Progenitor cell of endocrine pancreas (in vitro differentiated cells): ENCODE measurements around the gene AGPAT4. TPM values are rescaled to one million over a fixed set of nuclear protein-coding genes. Genes with fewer than 3 reads are reported as not detected.

Experiments used
- DNase-seq: peaks from one replicate; pipeline ENCODE4 v3.0.0; 2021; ENCODE audit warnings: low spot score; ENCODE audit not compliant: unreplicated experiment
- H3K27ac Mint-ChIP-seq: 2 replicates; pipeline ENCODE4 v1.8.0; 2021; ENCODE audit warnings: mild to moderate bottlenecking, moderate library complexity, mixed read lengths
- H3K27me3 Mint-ChIP-seq: 2 replicates; pipeline ENCODE4 v1.8.0; 2021; ENCODE audit warnings: mixed read lengths
- H3K36me3 Mint-ChIP-seq: 2 replicates; pipeline ENCODE4 v1.8.0; 2022; ENCODE audit warnings: mixed read lengths; ENCODE audit not compliant: insufficient read depth
- H3K4me1 Mint-ChIP-seq: 2 replicates; pipeline ENCODE4 v1.8.0; 2021; ENCODE audit warnings: low read depth, mixed read lengths
- H3K4me3 Mint-ChIP-seq: 2 replicates; pipeline ENCODE4 v1.8.0; 2021; ENCODE audit warnings: low read depth, mild to moderate bottlenecking, moderate library complexity, mixed read lengths
- H3K9me3 Mint-ChIP-seq: 2 replicates; pipeline ENCODE4 v1.8.0; 2021; ENCODE audit warnings: low read depth, mixed read lengths
- total RNA-seq: library from RNA; stranded (reverse); gene quantifications from 2 replicates; pipeline ENCODE4 v1.2.1, GENCODE V29; 2021
- TF ChIP-seq, protein P1 (sequence below): fragments of 200-600 bp; sonication (generic); IDR thresholded peaks from one replicate; pipeline ENCODE4 v1.5.0; 2021; ENCODE audit warnings: antibody characterized with exemption, mild to moderate bottlenecking; ENCODE audit not compliant: unreplicated experiment

Gene AGPAT4
- total RNA-seq, 1 donor from 2014 or later = 43.7 TPM

DNA sequence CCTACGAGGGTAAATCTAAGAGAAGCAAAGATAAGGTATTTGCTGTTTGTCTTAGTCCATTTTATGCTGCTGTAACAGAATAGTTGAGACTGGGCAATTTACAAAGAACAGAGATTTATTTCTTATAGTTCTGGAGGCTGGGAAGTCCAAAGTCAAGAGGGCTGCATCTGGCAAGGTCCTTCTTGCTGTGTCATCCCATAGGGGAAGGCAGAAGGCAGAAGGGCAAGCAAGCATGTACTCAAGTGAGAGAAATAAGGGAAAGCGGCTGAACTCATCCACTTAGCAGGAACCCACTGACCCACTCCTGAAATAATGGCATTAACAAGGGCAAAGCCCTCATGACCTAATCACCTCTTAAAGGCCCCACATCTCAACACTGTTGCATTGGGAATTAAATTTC lies 102.7 kb downstream of the AGPAT4 start:
- no peak for DNase-seq
- H3K4me3 Mint-ChIP-seq = no peak overlapping the region
- H3K9me3 Mint-ChIP-seq = peaks cover 9% of the 10 kb centered on the region
- H3K27me3 Mint-ChIP-seq = no peaks in the 10 kb centered on the region
- peaks cover 15% of the 10 kb centered on the region for H3K36me3 Mint-ChIP-seq
- H3K4me1 Mint-ChIP-seq = peaks cover 3% of the 10 kb centered on the region
- TF ChIP-seq, protein P1, sequence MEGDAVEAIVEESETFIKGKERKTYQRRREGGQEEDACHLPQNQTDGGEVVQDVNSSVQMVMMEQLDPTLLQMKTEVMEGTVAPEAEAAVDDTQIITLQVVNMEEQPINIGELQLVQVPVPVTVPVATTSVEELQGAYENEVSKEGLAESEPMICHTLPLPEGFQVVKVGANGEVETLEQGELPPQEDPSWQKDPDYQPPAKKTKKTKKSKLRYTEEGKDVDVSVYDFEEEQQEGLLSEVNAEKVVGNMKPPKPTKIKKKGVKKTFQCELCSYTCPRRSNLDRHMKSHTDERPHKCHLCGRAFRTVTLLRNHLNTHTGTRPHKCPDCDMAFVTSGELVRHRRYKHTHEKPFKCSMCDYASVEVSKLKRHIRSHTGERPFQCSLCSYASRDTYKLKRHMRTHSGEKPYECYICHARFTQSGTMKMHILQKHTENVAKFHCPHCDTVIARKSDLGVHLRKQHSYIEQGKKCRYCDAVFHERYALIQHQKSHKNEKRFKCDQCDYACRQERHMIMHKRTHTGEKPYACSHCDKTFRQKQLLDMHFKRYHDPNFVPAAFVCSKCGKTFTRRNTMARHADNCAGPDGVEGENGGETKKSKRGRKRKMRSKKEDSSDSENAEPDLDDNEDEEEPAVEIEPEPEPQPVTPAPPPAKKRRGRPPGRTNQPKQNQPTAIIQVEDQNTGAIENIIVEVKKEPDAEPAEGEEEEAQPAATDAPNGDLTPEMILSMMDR = no peak
- peak overlapping the region; percentile 35 for H3K27ac Mint-ChIP-seq

DNA sequence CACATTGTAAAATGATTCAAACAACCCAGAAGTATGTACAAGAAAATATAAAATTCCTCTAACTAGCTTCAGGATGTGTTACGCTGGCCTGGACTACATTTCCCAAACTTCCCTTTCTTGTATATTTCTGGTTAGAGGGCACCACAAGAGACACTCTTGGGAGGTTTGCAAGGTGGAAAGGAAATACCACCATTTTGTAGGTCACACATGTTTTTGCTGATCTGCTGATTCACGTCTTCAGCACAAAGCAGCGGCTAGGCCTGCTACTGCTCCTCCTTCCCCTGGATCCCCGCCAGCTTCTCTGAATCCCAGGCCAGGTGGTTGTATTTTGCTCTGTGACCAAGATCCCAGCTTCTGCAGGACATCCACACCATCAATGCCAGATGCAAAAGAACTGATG lies 104.2 kb downstream of the AGPAT4 start:
- Mint-ChIP-seq H3K27me3 (no peaks in the 10 kb centered on the region), H3K4me3 (no peak overlapping the region), H3K27ac (no peak overlapping the region), H3K4me1 (peaks cover 3% of the 10 kb centered on the region), H3K9me3 (peaks cover 3% of the 10 kb centered on the region), H3K36me3 (peaks cover 18% of the 10 kb centered on the region)
- TF ChIP-seq, protein P1 = no peak
- DNase-seq = no peak

- H3K9me3 Mint-ChIP-seq = peaks cover 3% of the 10 kb centered on the region
- peaks cover 18% of the 10 kb centered on the region for H3K36me3 Mint-ChIP-seq
- no peak for DNase-seq
- no peak overlapping the region for H3K4me3 Mint-ChIP-seq
- TF ChIP-seq, protein P1 = no peak
- H3K27me3 Mint-ChIP-seq = no peaks in the 10 kb centered on the region
- no peak overlapping the region for H3K27ac Mint-ChIP-seq
- H3K4me1 Mint-ChIP-seq = peaks cover 3% of the 10 kb centered on the region
These were observed 104.8 kb downstream of the AGPAT4 start for GRCh38 chr6:161169035-161169434.

- TF ChIP-seq, protein P1 = no peak
- Mint-ChIP-seq H3K9me3 (no peaks in the 10 kb centered on the region), H3K36me3 (peaks cover 17% of the 10 kb centered on the region), H3K27ac (peak overlapping the region; percentile 53), H3K4me1 (peaks cover 3% of the 10 kb centered on the region), H3K27me3 (no peaks in the 10 kb centered on the region), H3K4me3 (no peak overlapping the region)
- no peak for DNase-seq
These were observed 105.5 kb downstream of the AGPAT4 start for GRCh38 chr6:161168281-161168891.

- Mint-ChIP-seq H3K4me3 (no peak overlapping the region), H3K27me3 (no peaks in the 10 kb centered on the region), H3K4me1 (peaks cover 3% of the 10 kb centered on the region), H3K36me3 (peaks cover 22% of the 10 kb centered on the region), H3K9me3 (no peaks in the 10 kb centered on the region), H3K27ac (peak overlapping the region; percentile 50)
- DNase-seq = no peak
- TF ChIP-seq, protein P1 = no peak
These were observed 107.2 kb downstream of the AGPAT4 start for GRCh38 chr6:161166677-161167076.
